Lower leg skin (tissue), 3 donors: ENCODE data around the gene DIP2C.

Source experiments
- POLR2A ChIP-seq, 2 donors: fragments of 450-650 bp; IDR thresholded peaks; one replicate each; pipeline ENCODE4 v1.6.1; 2016 to 2017; ENCODE audit warnings: antibody characterized with exemption in 2 of 2, mild to moderate bottlenecking in 1 of 2, moderate library complexity in 1 of 2
- TF ChIP-seq, protein P1 (sequence below), 3 donors: fragments of 450-650 bp; IDR thresholded peaks; one replicate each; pipeline ENCODE4 v1.5.1; 2016; ENCODE audit warnings: antibody characterized with exemption in 3 of 3, mild to moderate bottlenecking in 3 of 3, moderate library complexity in 2 of 3

DNA sequence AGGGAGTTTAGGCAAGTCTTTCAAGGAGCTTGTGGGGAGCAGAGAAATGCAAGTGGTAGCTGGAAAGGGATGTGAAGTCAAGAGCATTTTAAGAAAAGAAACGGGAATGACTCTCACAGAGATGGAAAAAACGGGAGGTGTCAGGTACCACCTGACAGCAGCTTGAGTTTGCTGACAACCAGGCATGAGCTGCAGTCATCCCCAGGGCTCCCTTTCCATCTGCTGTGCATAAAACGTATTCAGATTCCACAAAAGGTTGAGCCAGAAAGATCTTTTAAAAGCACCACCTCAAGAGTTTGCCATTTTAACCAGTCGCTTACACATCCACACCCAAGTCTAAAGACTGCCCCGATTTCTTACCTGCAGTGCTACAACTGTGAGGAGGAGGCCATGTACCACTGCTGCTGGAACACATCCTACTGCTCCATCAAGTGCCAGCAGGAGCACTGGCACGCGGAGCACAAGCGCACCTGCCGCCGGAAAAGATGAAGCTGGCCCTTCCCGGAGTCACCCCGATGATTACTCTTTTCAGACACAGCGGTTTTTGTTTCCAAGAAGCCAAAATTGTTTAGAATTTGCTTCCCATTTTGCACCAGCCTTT lies 437.4 kb downstream of the DIP2C start:
- TF ChIP-seq, protein P1, sequence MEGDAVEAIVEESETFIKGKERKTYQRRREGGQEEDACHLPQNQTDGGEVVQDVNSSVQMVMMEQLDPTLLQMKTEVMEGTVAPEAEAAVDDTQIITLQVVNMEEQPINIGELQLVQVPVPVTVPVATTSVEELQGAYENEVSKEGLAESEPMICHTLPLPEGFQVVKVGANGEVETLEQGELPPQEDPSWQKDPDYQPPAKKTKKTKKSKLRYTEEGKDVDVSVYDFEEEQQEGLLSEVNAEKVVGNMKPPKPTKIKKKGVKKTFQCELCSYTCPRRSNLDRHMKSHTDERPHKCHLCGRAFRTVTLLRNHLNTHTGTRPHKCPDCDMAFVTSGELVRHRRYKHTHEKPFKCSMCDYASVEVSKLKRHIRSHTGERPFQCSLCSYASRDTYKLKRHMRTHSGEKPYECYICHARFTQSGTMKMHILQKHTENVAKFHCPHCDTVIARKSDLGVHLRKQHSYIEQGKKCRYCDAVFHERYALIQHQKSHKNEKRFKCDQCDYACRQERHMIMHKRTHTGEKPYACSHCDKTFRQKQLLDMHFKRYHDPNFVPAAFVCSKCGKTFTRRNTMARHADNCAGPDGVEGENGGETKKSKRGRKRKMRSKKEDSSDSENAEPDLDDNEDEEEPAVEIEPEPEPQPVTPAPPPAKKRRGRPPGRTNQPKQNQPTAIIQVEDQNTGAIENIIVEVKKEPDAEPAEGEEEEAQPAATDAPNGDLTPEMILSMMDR (IDR thresholded peaks at IDR 0.05) = no peak
- no peak for TF ChIP-seq POLR2A (IDR thresholded peaks at IDR 0.05)
